Ovary (tissue), 3 donors: ENCODE measurements around the gene SCT.

Experiments used
- EP300 ChIP-seq: sonication (generic); formaldehyde crosslinking; IDR thresholded peaks from one replicate; pipeline ENCODE4 v1.6.1; 2017; ENCODE audit warnings: antibody characterized with exemption
- POLR2A ChIP-seq: fragments of 450-650 bp; IDR thresholded peaks from one replicate; pipeline ENCODE4 v1.6.1; 2017; ENCODE audit warnings: antibody characterized with exemption, mild to moderate bottlenecking, moderate library complexity
- TF ChIP-seq, protein P1 (sequence below), 3 donors: fragments of 450-650 bp in 2 of 3; fragments of 200-600 bp in 1 of 3; IDR thresholded peaks; one replicate each; pipeline versions ENCODE4 v1.5.1 to v1.8.0; 2016 to 2022; ENCODE audit warnings: antibody characterized with exemption in 3 of 3, mild to moderate bottlenecking in 1 of 3
- donor health status: DM: no; HTN: no; CAD: no.

DNA sequence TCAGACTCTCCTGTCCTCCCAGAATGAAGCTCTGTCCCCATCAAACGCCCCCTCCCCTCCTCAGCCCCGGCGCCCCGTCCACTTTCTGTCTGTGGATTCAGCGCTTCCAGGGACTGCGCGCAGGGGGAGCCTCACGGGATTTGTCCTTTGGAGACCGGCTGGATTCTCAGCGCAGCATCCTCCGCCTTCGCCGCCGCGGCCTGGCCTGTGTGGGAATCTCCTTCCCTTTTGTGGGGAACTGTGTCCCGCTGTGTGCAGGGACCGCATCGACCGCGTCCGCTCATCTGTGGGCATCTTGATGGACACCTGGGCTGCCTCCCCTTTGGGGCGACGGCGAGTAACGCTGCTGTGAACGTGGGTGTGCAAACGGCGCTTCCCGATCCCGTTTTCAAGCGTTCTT lies 1.1 kb upstream of the SCT start:
- TF ChIP-seq, protein P1, sequence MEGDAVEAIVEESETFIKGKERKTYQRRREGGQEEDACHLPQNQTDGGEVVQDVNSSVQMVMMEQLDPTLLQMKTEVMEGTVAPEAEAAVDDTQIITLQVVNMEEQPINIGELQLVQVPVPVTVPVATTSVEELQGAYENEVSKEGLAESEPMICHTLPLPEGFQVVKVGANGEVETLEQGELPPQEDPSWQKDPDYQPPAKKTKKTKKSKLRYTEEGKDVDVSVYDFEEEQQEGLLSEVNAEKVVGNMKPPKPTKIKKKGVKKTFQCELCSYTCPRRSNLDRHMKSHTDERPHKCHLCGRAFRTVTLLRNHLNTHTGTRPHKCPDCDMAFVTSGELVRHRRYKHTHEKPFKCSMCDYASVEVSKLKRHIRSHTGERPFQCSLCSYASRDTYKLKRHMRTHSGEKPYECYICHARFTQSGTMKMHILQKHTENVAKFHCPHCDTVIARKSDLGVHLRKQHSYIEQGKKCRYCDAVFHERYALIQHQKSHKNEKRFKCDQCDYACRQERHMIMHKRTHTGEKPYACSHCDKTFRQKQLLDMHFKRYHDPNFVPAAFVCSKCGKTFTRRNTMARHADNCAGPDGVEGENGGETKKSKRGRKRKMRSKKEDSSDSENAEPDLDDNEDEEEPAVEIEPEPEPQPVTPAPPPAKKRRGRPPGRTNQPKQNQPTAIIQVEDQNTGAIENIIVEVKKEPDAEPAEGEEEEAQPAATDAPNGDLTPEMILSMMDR (IDR thresholded peaks at IDR 0.05), result no peak
- TF ChIP-seq POLR2A (no peak), EP300 (no peak)
